22Rv1 (cell line): ENCODE data around the gene DDT.
"Not testable (repeated sequence)": the region's sequence is repeated elsewhere in the genome, so short reads cannot be mapped to it uniquely, and the experiment has no call there.

Experiments used
- CTCF ChIP-seq: fragments of 450-650 bp; IDR thresholded peaks from 2 replicates; pipeline ENCODE4 v1.5.1; 2017; ENCODE audit warnings: mild to moderate bottlenecking
- ZFX ChIP-seq: fragments of 450-650 bp; IDR thresholded peaks from 2 replicates; pipeline ENCODE4 v1.6.1; 2017; ENCODE audit warnings: antibody characterized with exemption, borderline replicate concordance

- not testable (repeated sequence) for TF ChIP-seq CTCF, ZFX
These were observed 653 bp upstream of the DDT start for GRCh38 chr22:23974836-23975352.
